OCI-LY1 (cell line): Measurements from ENCODE around the gene SMIM1.

Source experiments
- CTCF ChIP-seq: fragments of 200-600 bp; sonication (generic), shearing (Covaris generic); IDR thresholded peaks from 2 replicates; pipeline ENCODE4 v1.5.1; 2017; ENCODE audit warnings: mild to moderate bottlenecking, antibody characterized with exemption, low read length, moderate library complexity, mixed read lengths
- EZH2 ChIP-seq: fragments of 200-600 bp; sonication (generic), shearing (Covaris generic); IDR thresholded peaks from 2 replicates; pipeline ENCODE4 v1.8.0; 2017; ENCODE audit warnings: borderline replicate concordance, mixed run types, mild to moderate bottlenecking, antibody characterized with exemption, low read length, moderate library complexity, mixed read lengths

GRCh38 chr1:3735027-3735681, 37.4 kb upstream of the SMIM1 start:
- TF ChIP-seq CTCF (no peak), EZH2 (no peak)
